WTC11 (cell line): Measurements from ENCODE around the gene PLEKHS1. TPM values are rescaled to one million over a fixed set of nuclear protein-coding genes. Genes with fewer than 3 reads are reported as not detected.

Experiments used
- ATAC-seq: fragments of 200-7000 bp; cut with Tn5 transposase; 2 replicates; pipeline ENCODE4 v1.10.0; 2021; ENCODE audit warnings: mild to moderate bottlenecking, moderate library complexity
- CTCF ChIA-PET: fragments of 300-600 bp; sonication (Branson Sonifier 250); formaldehyde crosslinking; loops from one replicate; lab custom pipeline; 2021; ENCODE audit warnings: antibody characterized with exemption; lab: Charles Lee
- POLR2A ChIA-PET: fragments of 350-600 bp; sonication (Branson Sonifier 250); formaldehyde crosslinking; loops from one replicate; lab custom pipeline; 2021; ENCODE audit warnings: antibody characterized with exemption; lab: Charles Lee
- DNase-seq: peaks from one replicate; pipeline ENCODE4 v3.0.0; 2021; ENCODE audit warnings: low spot score
- H3K27ac Mint-ChIP-seq: 2 replicates; pipeline ENCODE4 v1.8.0; 2021; ENCODE audit warnings: mixed read lengths
- H3K27me3 Mint-ChIP-seq: 2 replicates; pipeline ENCODE4 v1.8.0; 2021; ENCODE audit warnings: low read depth, mild to moderate bottlenecking, moderate library complexity, mixed read lengths
- H3K36me3 Mint-ChIP-seq: 2 replicates; pipeline ENCODE4 v1.8.0; 2021; ENCODE audit warnings: mixed read lengths
- H3K4me1 Mint-ChIP-seq: 2 replicates; pipeline ENCODE4 v1.8.0; 2022; ENCODE audit warnings: mixed read lengths
- H3K4me3 Mint-ChIP-seq: 2 replicates; pipeline ENCODE4 v1.8.0; 2021; ENCODE audit warnings: mild to moderate bottlenecking, moderate library complexity, mixed read lengths
- H3K9me3 Mint-ChIP-seq: 2 replicates; pipeline ENCODE4 v1.8.0; 2021; ENCODE audit warnings: mixed read lengths
- AR ChIP-seq: fragments of 250-450 bp; sonication (Bioruptor Pico); IDR thresholded peaks from 2 replicates; pipeline ENCODE4 v1.9.0; 2021; ENCODE audit warnings: mild to moderate bottlenecking
- CREB1 ChIP-seq: sonication (generic); formaldehyde crosslinking; IDR thresholded peaks from 2 replicates; pipeline ENCODE4 v1.8.0; 2023; ENCODE audit warnings: mild to moderate bottlenecking, missing genetic modification reagents
- CREM ChIP-seq: sonication (generic); formaldehyde crosslinking; IDR thresholded peaks from 2 replicates; pipeline ENCODE4 v1.8.1; 2022; ENCODE audit warnings: mild to moderate bottlenecking, missing genetic modification reagents, moderate library complexity
- ESRRA ChIP-seq: sonication (generic); formaldehyde crosslinking; IDR thresholded peaks from 2 replicates; pipeline ENCODE4 v1.8.1; 2022; ENCODE audit warnings: mild to moderate bottlenecking, missing genetic modification reagents, borderline replicate concordance
- HMGA2 ChIP-seq: fragments of 250-450 bp; sonication (Bioruptor Pico); IDR thresholded peaks from 2 replicates; pipeline ENCODE4 v1.4.0; 2021; ENCODE audit warnings: mild to moderate bottlenecking, moderate library complexity
- IRF2 ChIP-seq: sonication (generic); formaldehyde crosslinking; IDR thresholded peaks from 2 replicates; pipeline ENCODE4 v1.8.0; 2022; ENCODE audit warnings: low read depth, missing genetic modification reagents, borderline replicate concordance
- JUN ChIP-seq: sonication (generic); formaldehyde crosslinking; IDR thresholded peaks from 2 replicates; pipeline ENCODE4 v1.8.0; 2023; ENCODE audit warnings: mild to moderate bottlenecking, missing genetic modification reagents
- KAT7 ChIP-seq: sonication (generic); formaldehyde crosslinking; IDR thresholded peaks from 2 replicates; pipeline ENCODE4 v1.8.1; 2023; ENCODE audit warnings: missing genetic modification reagents, mild to moderate bottlenecking, borderline replicate concordance
- MXD4 ChIP-seq: fragments of 250-450 bp; sonication (Bioruptor Pico); IDR thresholded peaks from 2 replicates; pipeline ENCODE4 v1.8.0; 2021; ENCODE audit warnings: mild to moderate bottlenecking, moderate library complexity, borderline replicate concordance
- MYBL2 ChIP-seq: sonication (generic); formaldehyde crosslinking; IDR thresholded peaks from 2 replicates; pipeline ENCODE4 v1.8.1; 2023; ENCODE audit warnings: mild to moderate bottlenecking, moderate library complexity, missing genetic modification reagents
- NFYB ChIP-seq: sonication (generic); formaldehyde crosslinking; conservative IDR thresholded peaks from 2 replicates; pipeline ENCODE4 v1.8.0; 2022; ENCODE audit warnings: low read depth, missing genetic modification reagents
- NR2C2 ChIP-seq: sonication (generic); formaldehyde crosslinking; IDR thresholded peaks from 2 replicates; pipeline ENCODE4 v1.8.0; 2022; ENCODE audit warnings: mild to moderate bottlenecking, missing genetic modification reagents
- OVOL2 ChIP-seq: fragments of 250-450 bp; sonication (Bioruptor Pico); IDR thresholded peaks from 2 replicates; pipeline ENCODE4 v1.9.0; 2021; ENCODE audit warnings: mild to moderate bottlenecking, borderline replicate concordance
- TEAD4 ChIP-seq: sonication (generic); formaldehyde crosslinking; IDR thresholded peaks from 2 replicates; pipeline ENCODE4 v1.8.0; 2022; ENCODE audit warnings: mild to moderate bottlenecking, missing genetic modification reagents
- ZNF121 ChIP-seq: sonication (generic); formaldehyde crosslinking; IDR thresholded peaks from 2 replicates; pipeline ENCODE4 v1.8.0; 2023; ENCODE audit warnings: missing genetic modification reagents
- ZNF219 ChIP-seq: sonication (generic); formaldehyde crosslinking; IDR thresholded peaks from 2 replicates; pipeline ENCODE4 v1.8.0; 2023; ENCODE audit warnings: missing genetic modification reagents, mild to moderate bottlenecking, borderline replicate concordance
- ZNF263 ChIP-seq: sonication (generic); formaldehyde crosslinking; IDR thresholded peaks from 2 replicates; pipeline ENCODE4 v1.8.1; 2022; ENCODE audit warnings: low read depth, mild to moderate bottlenecking, moderate library complexity, missing genetic modification reagents
- ZNF317 ChIP-seq: sonication (generic); formaldehyde crosslinking; IDR thresholded peaks from 2 replicates; pipeline ENCODE4 v1.8.1; 2023; ENCODE audit warnings: low read depth, mild to moderate bottlenecking, moderate library complexity, missing genetic modification reagents, borderline replicate concordance
- ZNF396 ChIP-seq: fragments of 250-450 bp; sonication (Bioruptor Pico); IDR thresholded peaks from 2 replicates; pipeline ENCODE4 v1.8.0; 2021; ENCODE audit warnings: mild to moderate bottlenecking, moderate library complexity, borderline replicate concordance
- total RNA-seq: library from RNA; stranded (reverse); gene quantifications from 3 replicates; pipeline ENCODE4 v1.2.3, GENCODE V29; 2021
- TF ChIP-seq, protein P1 (sequence below): fragments of 250-450 bp; sonication (Bioruptor Pico); IDR thresholded peaks from 2 replicates; pipeline ENCODE4 v1.9.0; 2021; ENCODE audit warnings: moderate library complexity, mild to moderate bottlenecking, inconsistent platforms, borderline replicate concordance
- TF ChIP-seq, protein P2 (sequence below): sonication (generic); formaldehyde crosslinking; conservative IDR thresholded peaks from 2 replicates; pipeline ENCODE4 v1.8.1; 2022; ENCODE audit warnings: mild to moderate bottlenecking, missing genetic modification reagents
- TF ChIP-seq, protein P3 (sequence below): sonication (generic); formaldehyde crosslinking; IDR thresholded peaks from 2 replicates; pipeline ENCODE4 v1.8.0; 2022; ENCODE audit warnings: mild to moderate bottlenecking, missing genetic modification reagents
- TF ChIP-seq, protein P4 (sequence below): fragments of 250-450 bp; sonication (Bioruptor Pico); IDR thresholded peaks from 2 replicates; pipeline ENCODE4 v1.9.0; 2021; ENCODE audit warnings: mild to moderate bottlenecking
- TF ChIP-seq, protein P5 (sequence below): sonication (generic); formaldehyde crosslinking; IDR thresholded peaks from 2 replicates; pipeline ENCODE4 v1.8.1; 2022; ENCODE audit warnings: mild to moderate bottlenecking, missing genetic modification reagents, moderate library complexity, borderline replicate concordance

Gene PLEKHS1
- total RNA-seq, 1 experiment from 2014 or later: not detected

DNA sequence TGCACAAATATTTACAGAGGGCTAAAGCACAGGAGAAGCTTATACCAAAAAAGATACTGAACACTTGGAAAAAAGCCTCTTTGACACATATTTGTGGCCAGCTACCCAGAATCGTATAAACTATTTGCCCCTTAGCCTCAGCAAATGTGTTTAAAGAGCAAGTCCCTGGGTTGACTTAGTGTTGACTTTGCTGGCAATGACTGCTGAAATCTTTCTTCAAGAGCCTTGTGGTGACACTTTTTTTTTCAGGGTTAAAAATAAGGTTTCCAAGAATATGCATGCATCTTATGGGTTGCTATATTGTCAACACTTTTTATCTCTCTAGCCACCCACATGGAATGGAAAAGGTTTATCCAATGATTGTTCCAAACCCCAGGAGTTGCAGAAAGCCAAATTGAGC, 14.9 kb upstream of the PLEKHS1 start:
- ATAC-seq (no peak), DNase-seq (no peak)
- H3K27ac Mint-ChIP-seq: no peak overlapping the region
- no peak overlapping the region for H3K4me3 Mint-ChIP-seq
- CTCF ChIA-PET: no interaction called here
- H3K36me3 Mint-ChIP-seq: no peaks in the 10 kb centered on the region
- H3K27me3 Mint-ChIP-seq: no peaks in the 10 kb centered on the region
- no peaks in the 10 kb centered on the region for H3K9me3 Mint-ChIP-seq
- H3K4me1 Mint-ChIP-seq: peaks cover 17% of the 10 kb centered on the region
- TF ChIP-seq, protein P1, sequence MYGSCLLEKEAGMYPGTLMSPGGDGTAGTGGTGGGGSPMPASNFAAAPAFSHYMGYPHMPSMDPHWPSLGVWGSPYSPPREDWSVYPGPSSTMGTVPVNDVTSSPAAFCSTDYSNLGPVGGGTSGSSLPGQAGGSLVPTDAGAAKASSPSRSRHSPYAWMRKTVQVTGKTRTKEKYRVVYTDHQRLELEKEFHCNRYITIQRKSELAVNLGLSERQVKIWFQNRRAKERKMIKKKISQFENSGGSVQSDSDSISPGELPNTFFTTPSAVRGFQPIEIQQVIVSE (CRISPR knock-in tag): no peak
- no peak for TF ChIP-seq OVOL2 (CRISPR knock-in tag)
- POLR2A ChIA-PET: no interaction called here

- no peak for DNase-seq
- no peak overlapping the region for H3K4me3 Mint-ChIP-seq
- no peak for ATAC-seq
- no peaks in the 10 kb centered on the region; the same call in 1 of the 2 replicates for H3K27me3 Mint-ChIP-seq
- CTCF ChIA-PET: interaction anchor here (1.6 kb wide), 1 partner anchor 60 kb away, joined by 3 read pairs; no protein-coding TSS in a partner anchor
- peaks cover 17% of the 10 kb centered on the region for H3K4me1 Mint-ChIP-seq
- no peaks in the 10 kb centered on the region for H3K36me3 Mint-ChIP-seq
- H3K9me3 Mint-ChIP-seq: peaks cover 3% of the 10 kb centered on the region
- H3K27ac Mint-ChIP-seq: no peak overlapping the region
- TF ChIP-seq ZNF121 (CRISPR knock-in tag): no peak
- TF ChIP-seq ZNF219 (CRISPR knock-in tag): no peak
- no peak for TF ChIP-seq TEAD4 (CRISPR knock-in tag)
- TF ChIP-seq ZNF396 (CRISPR knock-in tag): no peak
- TF ChIP-seq, protein P2, sequence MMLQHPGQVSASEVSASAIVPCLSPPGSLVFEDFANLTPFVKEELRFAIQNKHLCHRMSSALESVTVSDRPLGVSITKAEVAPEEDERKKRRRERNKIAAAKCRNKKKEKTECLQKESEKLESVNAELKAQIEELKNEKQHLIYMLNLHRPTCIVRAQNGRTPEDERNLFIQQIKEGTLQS: no peak
- no peak for TF ChIP-seq MYBL2 (CRISPR knock-in tag)
- no peak for TF ChIP-seq JUN (CRISPR knock-in tag)
- TF ChIP-seq AR (CRISPR knock-in tag): no peak
- no peak for TF ChIP-seq MXD4 (CRISPR knock-in tag)
- TF ChIP-seq CREM: no peak
- TF ChIP-seq, protein P3, sequence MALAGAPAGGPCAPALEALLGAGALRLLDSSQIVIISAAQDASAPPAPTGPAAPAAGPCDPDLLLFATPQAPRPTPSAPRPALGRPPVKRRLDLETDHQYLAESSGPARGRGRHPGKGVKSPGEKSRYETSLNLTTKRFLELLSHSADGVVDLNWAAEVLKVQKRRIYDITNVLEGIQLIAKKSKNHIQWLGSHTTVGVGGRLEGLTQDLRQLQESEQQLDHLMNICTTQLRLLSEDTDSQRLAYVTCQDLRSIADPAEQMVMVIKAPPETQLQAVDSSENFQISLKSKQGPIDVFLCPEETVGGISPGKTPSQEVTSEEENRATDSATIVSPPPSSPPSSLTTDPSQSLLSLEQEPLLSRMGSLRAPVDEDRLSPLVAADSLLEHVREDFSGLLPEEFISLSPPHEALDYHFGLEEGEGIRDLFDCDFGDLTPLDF: no peak
- POLR2A ChIA-PET: no interaction called here
These were observed 12.5 kb upstream of the PLEKHS1 start for GRCh38 chr10:113739031-113739430.

GRCh38 chr10:113739577-113739976, 11.9 kb upstream of the PLEKHS1 start:
- ChIA-PET POLR2A (no interaction called here), CTCF (interaction anchor here (1.6 kb wide), 1 partner anchor 60 kb away, joined by 3 read pairs; no protein-coding TSS in a partner anchor)
- ATAC-seq (no peak), DNase-seq (no peak)
- Mint-ChIP-seq H3K4me1 (peaks cover 17% of the 10 kb centered on the region), H3K36me3 (no peaks in the 10 kb centered on the region), H3K9me3 (peaks cover 3% of the 10 kb centered on the region), H3K27ac (no peak overlapping the region), H3K4me3 (no peak overlapping the region), H3K27me3 (no peaks in the 10 kb centered on the region; the same call in 1 of the 2 replicates)
- no peak for TF ChIP-seq ZNF263 (CRISPR knock-in tag)
- no peak for TF ChIP-seq AR (CRISPR knock-in tag)
- TF ChIP-seq CREB1 (CRISPR knock-in tag): no peak
- no peak for TF ChIP-seq IRF2 (CRISPR knock-in tag)
- no peak for TF ChIP-seq ZNF317 (CRISPR knock-in tag)
- no peak for TF ChIP-seq NFYB (CRISPR knock-in tag)
- TF ChIP-seq, protein P4, sequence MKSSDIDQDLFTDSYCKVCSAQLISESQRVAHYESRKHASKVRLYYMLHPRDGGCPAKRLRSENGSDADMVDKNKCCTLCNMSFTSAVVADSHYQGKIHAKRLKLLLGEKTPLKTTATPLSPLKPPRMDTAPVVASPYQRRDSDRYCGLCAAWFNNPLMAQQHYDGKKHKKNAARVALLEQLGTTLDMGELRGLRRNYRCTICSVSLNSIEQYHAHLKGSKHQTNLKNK (CRISPR knock-in tag): no peak
- TF ChIP-seq ESRRA (CRISPR knock-in tag): no peak
- TF ChIP-seq KAT7: no peak
- TF ChIP-seq, protein P5, sequence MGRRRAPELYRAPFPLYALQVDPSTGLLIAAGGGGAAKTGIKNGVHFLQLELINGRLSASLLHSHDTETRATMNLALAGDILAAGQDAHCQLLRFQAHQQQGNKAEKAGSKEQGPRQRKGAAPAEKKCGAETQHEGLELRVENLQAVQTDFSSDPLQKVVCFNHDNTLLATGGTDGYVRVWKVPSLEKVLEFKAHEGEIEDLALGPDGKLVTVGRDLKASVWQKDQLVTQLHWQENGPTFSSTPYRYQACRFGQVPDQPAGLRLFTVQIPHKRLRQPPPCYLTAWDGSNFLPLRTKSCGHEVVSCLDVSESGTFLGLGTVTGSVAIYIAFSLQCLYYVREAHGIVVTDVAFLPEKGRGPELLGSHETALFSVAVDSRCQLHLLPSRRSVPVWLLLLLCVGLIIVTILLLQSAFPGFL (CRISPR knock-in tag): no peak
- no peak for TF ChIP-seq NR2C2
- no peak for TF ChIP-seq HMGA2
- TF ChIP-seq ZNF121 (CRISPR knock-in tag): no peak
